SK-N-SH (cell line): ENCODE data around the gene RAB7A. TPM values are rescaled to one million over a fixed set of nuclear protein-coding genes. Genes with fewer than 3 reads are reported as not detected.

Experiments used
- CTCF ChIA-PET: fragments of 300-600, 350-600 bp; formaldehyde crosslinking; extraction: SDS; loops from one replicate; lab custom pipeline; 2021; lab: Yijun Ruan, JAX
- POLR2A ChIA-PET: fragments of 350-600 bp; sonication (Branson Sonifier 250); formaldehyde crosslinking; extraction: SDS; loops from one replicate; lab custom pipeline; 2020; ENCODE audit warnings: antibody characterized with exemption, inconsistent platforms; lab: Yijun Ruan, JAX
- DNase-seq: peaks from one replicate; pipeline ENCODE4 v3.0.0; 2012
- H2AFZ ChIP-seq: fragments of 200-600 bp; sonication (generic); 2 replicates; pipeline ENCODE4 v1.8.1; 2016; ENCODE audit warnings: antibody characterized with exemption, mild to moderate bottlenecking, low read depth
- H3F3A ChIP-seq: fragments of 200-600 bp; sonication (generic); replicated peaks from 2 replicates; pipeline ENCODE3; 2016; ENCODE audit warnings: antibody characterized with exemption, mild to moderate bottlenecking; ENCODE audit not compliant: insufficient read depth
- H3K27ac ChIP-seq, 2 experiments: fragments of 200-500 bp in 1 of 2; fragments of 200-600 bp in 1 of 2; sonication (Bioruptor generic) in 1 of 2; sonication (generic), shearing (Covaris generic) in 1 of 2; 2 replicates each; pipeline versions ENCODE4 v1.5.1 to v1.6.1; 2014 to 2016; ENCODE audit warnings: low read depth in 2 of 2, inconsistent platforms in 1 of 2, low read length in 1 of 2, mild to moderate bottlenecking in 1 of 2, mixed read lengths in 1 of 2
- H3K27me3 ChIP-seq: fragments of 200-600 bp; sonication (generic), shearing (Covaris generic); 2 replicates; pipeline ENCODE4 v1.6.1; 2016; ENCODE audit warnings: mixed run types; ENCODE audit not compliant: insufficient read depth
- H3K36me3 ChIP-seq, 2 experiments: fragments of 200-500 bp in 1 of 2; fragments of 200-600 bp in 1 of 2; sonication (Bioruptor generic) in 1 of 2; sonication (generic) in 1 of 2; replicated peaks in 1 of 2; 2 replicates each; pipeline versions ENCODE3 to v1.5.1; 2014 to 2016; ENCODE audit warnings: low read length in 1 of 2, mild to moderate bottlenecking in 1 of 2; ENCODE audit not compliant: insufficient read depth in 2 of 2, control insufficient read depth in 1 of 2
- H3K4me1 ChIP-seq, 2 experiments: fragments of 200-500 bp in 1 of 2; fragments of 200-600 bp in 1 of 2; sonication (Bioruptor generic) in 1 of 2; sonication (generic), shearing (Covaris generic) in 1 of 2; 2 replicates each; pipeline versions ENCODE4 v1.5.1 to v1.6.1; 2014 to 2016; ENCODE audit warnings: low read depth in 1 of 2, low read length in 1 of 2, mixed run types in 1 of 2; ENCODE audit not compliant: insufficient read depth in 2 of 2, control insufficient read depth in 1 of 2
- H3K4me2 ChIP-seq: fragments of 200-600 bp; sonication (generic), shearing (Covaris generic); 2 replicates; pipeline ENCODE4 v1.6.1; 2017; ENCODE audit warnings: mixed run types
- H3K4me3 ChIP-seq, 2 experiments: fragments of 200-500 bp in 1 of 2; fragments of 200-600 bp in 1 of 2; sonication (Bioruptor generic) in 1 of 2; sonication (generic), shearing (Covaris generic) in 1 of 2; 2 replicates each; pipeline versions ENCODE4 v1.5.1 to v1.8.1; 2014 to 2016; ENCODE audit warnings: low read depth in 2 of 2, inconsistent platforms in 1 of 2, low read length in 1 of 2, mild to moderate bottlenecking in 1 of 2, mixed read lengths in 1 of 2, moderate library complexity in 1 of 2
- H3K79me2 ChIP-seq: fragments of 200-600 bp; sonication (generic); 2 replicates; pipeline ENCODE4 v1.8.1; 2017; ENCODE audit warnings: mild to moderate bottlenecking; ENCODE audit not compliant: insufficient read depth
- H3K9ac ChIP-seq: fragments of 200-600 bp; sonication (generic); 2 replicates; pipeline ENCODE4 v1.6.1; 2017; ENCODE audit warnings: mixed run types
- H3K9me2 ChIP-seq: fragments of 200-600 bp; sonication (generic); 2 replicates; pipeline ENCODE4 v1.6.1; 2017; ENCODE audit warnings: mixed run types
- H3K9me3 ChIP-seq: fragments of 200-600 bp; sonication (generic); 2 replicates; pipeline ENCODE4 v1.6.1; 2017; ENCODE audit warnings: mixed run types, mild to moderate bottlenecking, moderate library complexity
- H4K20me1 ChIP-seq: fragments of 200-600 bp; sonication (generic); 2 replicates; pipeline ENCODE4 v1.6.1; 2017; ENCODE audit warnings: mild to moderate bottlenecking, mixed run types; ENCODE audit not compliant: insufficient read depth
- CHD2 ChIP-seq: fragments of 150-350 bp; IDR thresholded peaks from 2 replicates; pipeline ENCODE4 v1.6.1; 2018; ENCODE audit warnings: low read length; ENCODE audit not compliant: partially characterized antibody
- JUND ChIP-seq: IDR thresholded peaks from 2 replicates; pipeline ENCODE4 v1.4.0; 2012
- MEF2A ChIP-seq: IDR thresholded peaks from 2 replicates; pipeline ENCODE4 v1.4.0; 2012; ENCODE audit warnings: low read depth, borderline replicate concordance
- RAD21 ChIP-seq: IDR thresholded peaks from 2 replicates; pipeline ENCODE4 v1.6.1; 2012; ENCODE audit warnings: mild to moderate bottlenecking, low read length
- RXRA ChIP-seq: IDR thresholded peaks from 2 replicates; pipeline ENCODE4 v1.4.0; 2012; ENCODE audit warnings: low read depth, mild to moderate bottlenecking, borderline replicate concordance
- YY1 ChIP-seq: IDR thresholded peaks from 2 replicates; pipeline ENCODE4 v1.4.0; 2012; ENCODE audit warnings: low read depth, mild to moderate bottlenecking
- WGBS: methylation state at CpG from one replicate; pipeline ENCODE4 v1.1.6; 2017; ENCODE audit warnings: low lambda C conversion rate; 5-methylcytosine and 5-hydroxymethylcytosine counted together
- polyA plus RNA-seq, 3 experiments: library from polyadenylated mRNA; depleted of rRNA; stranded (reverse); fragments of >200 nt; gene quantifications; 2 replicates each; pipeline ENCODE4 v1.2.3, GENCODE V29; 2012
- TF ChIP-seq, protein P1 (sequence below): fragments of 150-350 bp; IDR thresholded peaks from 2 replicates; pipeline ENCODE4 v1.6.1; 2016; ENCODE audit warnings: mild to moderate bottlenecking, low read depth, low read length
- TF ChIP-seq, protein P2 (sequence below): IDR thresholded peaks from 2 replicates; pipeline ENCODE4; 2012

RAB7A gene
- polyA plus RNA-seq, 1 of the 3 experiments (the other 2 are of a cell fraction), result 271 TPM

DNA sequence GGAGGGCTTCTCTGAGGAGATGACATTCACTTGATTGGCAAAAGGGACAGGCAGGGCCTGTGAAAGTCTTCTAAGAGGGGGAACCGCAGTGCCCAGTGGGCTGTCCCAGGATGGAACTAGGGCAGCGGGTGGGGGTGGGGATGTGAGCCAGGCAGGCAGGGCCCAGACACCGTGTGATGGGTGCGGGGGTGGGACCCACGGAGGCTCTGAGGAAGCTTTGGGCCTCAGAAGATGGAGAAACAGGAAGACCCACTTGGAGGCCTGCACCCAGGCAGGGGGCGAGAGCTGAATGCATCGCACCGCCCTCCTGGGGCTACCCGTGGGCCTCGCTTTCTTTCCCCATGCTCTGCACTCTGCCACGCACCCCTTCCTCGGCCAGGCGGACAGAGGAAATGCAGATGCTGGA lies 120.5 kb downstream of the RAB7A start:
- no peak for DNase-seq
- no peaks in the 10 kb centered on the region for H3K9me2 ChIP-seq
- 84% methylated on average over 13 of the region's 13 CpGs for WGBS
- H3K4me1 ChIP-seq, result peaks cover 5 to 30% of the 10 kb centered on the region in 2 experiments; a peak in 1 of 4 replicates
- H3K27me3 ChIP-seq, result no peaks in the 10 kb centered on the region
- 0 out of 4 replicates have a peak overlapping the region, but pooled peaks of 1 of the 2 experiments have one; percentile 52 for H3K4me3 ChIP-seq
- ChIA-PET POLR2A (no interaction called here), CTCF (interaction anchor here (0.8 to 4.9 kb wide), 27 partner anchors 12 to 237 kb away, joined by 3 to 50 read pairs (median 6); partner anchors contain the start of gene ACAD9)
- H3K27ac ChIP-seq, result peak overlapping the region in 1 of 2 experiments; percentile 36; a peak in 1 of 4 replicates
- no peaks in the 10 kb centered on the region for H3F3A ChIP-seq
- H3K36me3 ChIP-seq, result no peaks in the 10 kb centered on the region
- TF ChIP-seq MEF2A (no peak), CHD2 (no peak), JUND (no peak)
- TF ChIP-seq, protein P1, sequence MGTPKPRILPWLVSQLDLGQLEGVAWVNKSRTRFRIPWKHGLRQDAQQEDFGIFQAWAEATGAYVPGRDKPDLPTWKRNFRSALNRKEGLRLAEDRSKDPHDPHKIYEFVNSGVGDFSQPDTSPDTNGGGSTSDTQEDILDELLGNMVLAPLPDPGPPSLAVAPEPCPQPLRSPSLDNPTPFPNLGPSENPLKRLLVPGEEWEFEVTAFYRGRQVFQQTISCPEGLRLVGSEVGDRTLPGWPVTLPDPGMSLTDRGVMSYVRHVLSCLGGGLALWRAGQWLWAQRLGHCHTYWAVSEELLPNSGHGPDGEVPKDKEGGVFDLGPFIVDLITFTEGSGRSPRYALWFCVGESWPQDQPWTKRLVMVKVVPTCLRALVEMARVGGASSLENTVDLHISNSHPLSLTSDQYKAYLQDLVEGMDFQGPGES, result no peak
- TF ChIP-seq, protein P2, sequence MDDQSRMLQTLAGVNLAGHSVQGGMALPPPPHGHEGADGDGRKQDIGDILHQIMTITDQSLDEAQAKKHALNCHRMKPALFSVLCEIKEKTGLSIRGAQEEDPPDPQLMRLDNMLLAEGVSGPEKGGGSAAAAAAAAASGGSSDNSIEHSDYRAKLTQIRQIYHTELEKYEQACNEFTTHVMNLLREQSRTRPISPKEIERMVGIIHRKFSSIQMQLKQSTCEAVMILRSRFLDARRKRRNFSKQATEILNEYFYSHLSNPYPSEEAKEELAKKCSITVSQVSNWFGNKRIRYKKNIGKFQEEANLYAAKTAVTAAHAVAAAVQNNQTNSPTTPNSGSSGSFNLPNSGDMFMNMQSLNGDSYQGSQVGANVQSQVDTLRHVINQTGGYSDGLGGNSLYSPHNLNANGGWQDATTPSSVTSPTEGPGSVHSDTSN, result no peak
- no peak overlapping the region; the same call in 1 of the 2 replicates for H3K4me2 ChIP-seq
- H3K9ac ChIP-seq, result no peak overlapping the region
- H3K79me2 ChIP-seq, result no peaks in the 10 kb centered on the region
- no peaks in the 10 kb centered on the region for H3K9me3 ChIP-seq
- peak overlapping the region; percentile 100; the same call in 1 of the 2 replicates for H2AFZ ChIP-seq
- no peaks in the 10 kb centered on the region for H4K20me1 ChIP-seq

DNA sequence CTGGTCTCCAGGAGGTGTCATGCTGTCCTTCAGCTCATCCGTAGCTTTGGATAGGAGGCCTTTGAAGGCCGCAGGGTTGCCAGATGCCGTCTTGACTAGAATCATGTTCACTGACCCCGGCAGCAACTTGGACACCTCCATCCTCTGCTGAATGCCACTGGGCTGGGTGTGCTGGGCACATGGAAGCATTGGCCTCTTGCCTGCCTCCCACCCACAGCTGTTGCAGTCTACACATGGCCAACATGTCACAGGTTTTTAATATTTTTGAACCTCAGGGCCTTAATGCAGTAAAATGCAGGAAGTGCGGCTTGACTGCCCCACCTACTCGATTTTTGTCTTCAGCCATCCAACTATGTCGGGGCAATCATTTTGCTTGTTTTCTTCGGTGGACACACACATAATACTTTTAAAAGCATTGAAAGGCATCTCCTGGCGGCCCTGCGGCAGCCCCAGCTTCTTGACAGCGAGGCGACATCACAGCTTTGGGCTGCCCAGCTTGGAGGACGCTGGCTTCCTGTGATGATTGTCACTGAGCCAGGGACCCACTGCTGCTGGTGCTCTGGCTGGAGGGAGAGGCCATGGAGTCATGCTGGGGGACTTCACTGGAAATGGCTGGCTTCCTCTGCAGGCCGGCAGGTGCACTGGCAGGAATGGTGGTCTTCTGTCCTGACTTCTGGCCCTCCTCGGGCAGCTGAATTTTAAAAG lies 121.8 kb downstream of the RAB7A start:
- Histone ChIP-seq H3K27ac (no peak overlapping the region), H3K27me3 (no peaks in the 10 kb centered on the region), H3K9me2 (no peaks in the 10 kb centered on the region), H4K20me1 (no peaks in the 10 kb centered on the region), H2AFZ (no peak overlapping the region), H3K4me2 (no peak overlapping the region), H3K36me3 (no peaks in the 10 kb centered on the region), H3K9ac (no peak overlapping the region), H3K79me2 (no peaks in the 10 kb centered on the region), H3K4me1 (peaks cover 5 to 30% of the 10 kb centered on the region in 2 experiments; a peak in 1 of 4 replicates), H3F3A (no peaks in the 10 kb centered on the region), H3K4me3 (no peak overlapping the region), H3K9me3 (no peaks in the 10 kb centered on the region)
- TF ChIP-seq YY1, result no peak
- TF ChIP-seq JUND, result no peak
- TF ChIP-seq RAD21, result no peak
- TF ChIP-seq RXRA, result no peak
- DNase-seq, result no peak
- CTCF ChIA-PET, result interaction anchor here (0.8 to 4.9 kb wide), 4 partner anchors 23 to 231 kb away, joined by 3 to 50 read pairs (median 14); no protein-coding TSS in a partner anchor
- 91% methylated on average over 15 of the region's 15 CpGs for WGBS
- POLR2A ChIA-PET, result no interaction called here
